ENCODE results near the gene EXOC4. TPM values are rescaled to one million over a fixed set of nuclear protein-coding genes. Genes with fewer than 3 reads are reported as not detected.

The EXOC4 gene
- total and polyA plus RNA-seq, 2 of the 13 experiments (the other 11 are each of a cell fraction or from before 2014, with no cell fraction given), result 22.5 to 39.0 TPM

GRCh38 chr7:133932591-133932990 is 679.7 kb downstream of the EXOC4 start:
- WGBS (ENCODE audit: low lambda C conversion rate), result 100% methylated on average over 1 of the region's 1 CpG
- Histone ChIP-seq H3K27me3 (ENCODE audit: control insufficient read depth in 1 of 2, insufficient read depth in 2 of 2, low read length in 2 of 2) (no peaks in the 10 kb centered on the region), H3K9ac (ENCODE audit: insufficient read depth, low read depth, low read length) (no peak overlapping the region), H2AFZ (ENCODE audit: low read length) (no peak overlapping the region), H3K79me2 (ENCODE audit: insufficient read depth, low read length) (no peaks in the 10 kb centered on the region), H3K4me3 (replicated peaks in 1 of 3; ENCODE audit: insufficient read depth in 1 of 3, low read depth in 2 of 3, low read length in 3 of 3) (no peak overlapping the region), H3K4me2 (ENCODE audit: low read depth, low read length) (no peak overlapping the region), H3K9me3 (ENCODE audit: low read length) (no peaks in the 10 kb centered on the region), H3K27ac (ENCODE audit: extremely low read length, insufficient read depth, low read length) (no peak overlapping the region), H4K20me1 (ENCODE audit: insufficient read depth, low read length) (no peaks in the 10 kb centered on the region), H3K4me1 (ENCODE audit: insufficient read depth, low read length) (no peaks in the 10 kb centered on the region), H3K36me3 (replicated peaks in 1 of 2; ENCODE audit: control insufficient read depth in 1 of 2, insufficient read depth in 2 of 2, low read length in 2 of 2) (no peaks in the 10 kb centered on the region)
- DNase-seq (ENCODE audit: low spot score) (no peak), ATAC-seq (no peak), FAIRE-seq (no peak)
- in situ Hi-C loops (cut with HindIII; ENCODE audit: extremely low pct_ligation_motif_present, low pct_unique_long_range_greater_than_20kb) (no loop called here), intact Hi-C loops (cut with micrococcal nuclease; ENCODE audit: unreplicated experiment) (no loop called here)
- CTCF ChIA-PET (ENCODE audit: low intra/inter-chr PET ratio, low total read pairs), result no interaction called here
- no TSS peak for BruUV-seq (replicated peaks)
- POLR2A ChIA-PET, result no interaction called here
- TF ChIP-seq RFXANK (CRISPR knock-in tag; IDR thresholded peaks at IDR 0.05), result no peak
- TF ChIP-seq MIER3 (CRISPR knock-in tag; IDR thresholded peaks at IDR 0.05; ENCODE audit: borderline replicate concordance), result no peak
- no peak for TF ChIP-seq MEF2D (CRISPR knock-in tag; IDR thresholded peaks at IDR 0.05)
- no peak for TF ChIP-seq ZBTB42 (CRISPR knock-in tag; IDR thresholded peaks at IDR 0.05)
- TF ChIP-seq ZMAT5 (CRISPR knock-in tag; IDR thresholded peaks at IDR 0.05; ENCODE audit: borderline replicate concordance, low read depth), result no peak
- TF ChIP-seq GLMP (CRISPR knock-in tag; IDR thresholded peaks at IDR 0.05; ENCODE audit: borderline replicate concordance), result no peak
- TF ChIP-seq NCOA2 (CRISPR knock-in tag; IDR thresholded peaks at IDR 0.05), result no peak
- no peak for TF ChIP-seq NAIF1 (CRISPR knock-in tag; IDR thresholded peaks at IDR 0.05; ENCODE audit: borderline replicate concordance)
- TF ChIP-seq RFXAP (CRISPR knock-in tag; IDR thresholded peaks at IDR 0.05; ENCODE audit: borderline replicate concordance), result no peak
- TF ChIP-seq ZNF75D (CRISPR knock-in tag; IDR thresholded peaks at IDR 0.05; ENCODE audit: borderline replicate concordance), result no peak
- TF ChIP-seq ZNF33A (CRISPR knock-in tag; IDR thresholded peaks at IDR 0.05; ENCODE audit: borderline replicate concordance), result no peak
- TF ChIP-seq ZFP41 (CRISPR knock-in tag; IDR thresholded peaks at IDR 0.05; ENCODE audit: borderline replicate concordance), result no peak
- no peak for TF ChIP-seq ELF3 (CRISPR knock-in tag; IDR thresholded peaks at IDR 0.05)
- TF ChIP-seq ZNF607 (CRISPR knock-in tag; IDR thresholded peaks at IDR 0.05; ENCODE audit: borderline replicate concordance), result no peak
- TF ChIP-seq NCOA5 (CRISPR knock-in tag; IDR thresholded peaks at IDR 0.05), result no peak
- TF ChIP-seq MYPOP (CRISPR knock-in tag; IDR thresholded peaks at IDR 0.05), result no peak

Measured in HepG2 (cell line).